A549 (cell line): ENCODE measurements around the gene MDC1. TPM values are rescaled to one million over a fixed set of nuclear protein-coding genes. Genes with fewer than 3 reads are reported as not detected.

Source experiments
- ATAC-seq, 2 experiments: fragments of 200-7000 bp in 1 of 2; fragments of >200 bp in 1 of 2; cut with Nextera tagmentation in 1 of 2; cut with Tn5 transposase in 1 of 2; 3 replicates each; pipeline versions ENCODE4 v1.8.0 to v1.9.1; 2018 to 2020; ENCODE audit warnings: mild to moderate bottlenecking in 1 of 2, moderate library complexity in 1 of 2
- CTCF ChIA-PET: fragments of 300-600 bp; sonication (Branson Sonifier 250); formaldehyde crosslinking; extraction: SDS; loops from one replicate; lab custom pipeline; 2021; ENCODE audit warnings: antibody characterized with exemption, inconsistent platforms; lab: Yijun Ruan, JAX
- POLR2A ChIA-PET: fragments of 350-600 bp; formaldehyde crosslinking; extraction: SDS; loops from one replicate; lab custom pipeline; 2021; ENCODE audit warnings: antibody characterized with exemption, inconsistent platforms; lab: Yijun Ruan, JAX
- DNase-seq, 2 experiments: peaks; one replicate each; pipeline versions ENCODE4 v3.0.0 to v3.0.0-alpha.2; 2011 to 2016; ENCODE audit warnings: low read depth in 1 of 2, low spot score in 1 of 2
- FAIRE-seq: peaks from 2 replicates; lab custom pipeline; 2011; peaks lifted over from hg19 to GRCh38; lab: Jason Lieb, UNC
- H3K27ac ChIP-seq, 2 experiments: fragments of >200 bp; sonication (Bioruptor Twin); formaldehyde crosslinking; 3 replicates each; pipeline ENCODE4 v1.5.1; 2016 to 2017
- H3K4me1 ChIP-seq: fragments of >200 bp; sonication (Bioruptor Twin); formaldehyde crosslinking; 3 replicates; pipeline ENCODE4 v1.6.1; 2016
- H3K4me2 ChIP-seq: fragments of >200 bp; sonication (Bioruptor Twin); formaldehyde crosslinking; 3 replicates; pipeline ENCODE4 v1.6.1; 2016
- H3K4me3 ChIP-seq: fragments of >200 bp; sonication (Bioruptor Twin); formaldehyde crosslinking; 3 replicates; pipeline ENCODE4 v1.5.1; 2016
- H3K9me3 ChIP-seq: fragments of >200 bp; sonication (Bioruptor Twin); formaldehyde crosslinking; 3 replicates; pipeline ENCODE4 v1.6.1; 2016
- ATOH8 ChIP-seq: fragments of 250-450 bp; sonication (Bioruptor Pico); IDR thresholded peaks from 2 replicates; pipeline ENCODE4 v1.5.0; 2020; ENCODE audit warnings: low read depth, mild to moderate bottlenecking, moderate library complexity
- CBX2 ChIP-seq: fragments of 200-600 bp; sonication (generic); IDR thresholded peaks from 2 replicates; pipeline ENCODE4 v1.6.1; 2016; ENCODE audit warnings: low read depth, mild to moderate bottlenecking, borderline replicate concordance
- CEBPB ChIP-seq, 2 experiments: fragments of >200 bp in 1 of 2; sonication (Bioruptor Twin) in 1 of 2; formaldehyde crosslinking in 1 of 2; IDR thresholded peaks; 2 replicates each; pipeline ENCODE4 v1.6.1; 2012 to 2016
- E2F6 ChIP-seq: IDR thresholded peaks from 2 replicates; pipeline ENCODE4 v1.6.1; 2012; ENCODE audit warnings: low read depth, borderline replicate concordance
- EHMT2 ChIP-seq: fragments of 200-600 bp; sonication (generic); IDR thresholded peaks from 2 replicates; pipeline ENCODE4 v1.6.1; 2016; ENCODE audit warnings: antibody characterized with exemption, low read depth, mild to moderate bottlenecking, moderate library complexity
- ELK1 ChIP-seq: fragments of 150-350 bp; IDR thresholded peaks from 2 replicates; pipeline ENCODE4 v1.6.1; 2014; ENCODE audit warnings: low read depth, mild to moderate bottlenecking, low read length
- EP300 ChIP-seq, 2 experiments: fragments of >200 bp; sonication (Bioruptor Twin); formaldehyde crosslinking; IDR thresholded peaks; 2 replicates in 1 of 2; 3 replicates in 1 of 2; pipeline ENCODE4 v1.6.1; 2016 to 2017
- FOSL2 ChIP-seq, 2 experiments: fragments of 450-650 bp in 1 of 2; fragments of >200 bp in 1 of 2; sonication (Bioruptor Twin) in 1 of 2; formaldehyde crosslinking; IDR thresholded peaks; 2 replicates each; pipeline versions ENCODE4 v1.5.0 to v1.6.1; 2016 to 2020; ENCODE audit warnings: mild to moderate bottlenecking in 1 of 2, moderate library complexity in 1 of 2
- HDAC2 ChIP-seq: fragments of 200-600 bp; sonication (generic); IDR thresholded peaks from 2 replicates; pipeline ENCODE4 v1.6.1; 2016
- HES2 ChIP-seq: fragments of >200 bp; sonication (Bioruptor Twin); formaldehyde crosslinking; IDR thresholded peaks from 2 replicates; pipeline ENCODE4 v1.6.1; 2016
- HEYL ChIP-seq: fragments of 250-450 bp; sonication (Bioruptor Pico); IDR thresholded peaks from 2 replicates; pipeline ENCODE4 v1.8.0; 2021; ENCODE audit warnings: mild to moderate bottlenecking, moderate library complexity
- HOXB13 ChIP-seq: fragments of 250-450 bp; sonication (Bioruptor Pico); IDR thresholded peaks from 2 replicates; pipeline ENCODE4 v1.5.0; 2020; ENCODE audit warnings: low read depth, mild to moderate bottlenecking, moderate library complexity
- JUN ChIP-seq, 2 experiments: fragments of >200 bp; sonication (Bioruptor Twin); formaldehyde crosslinking; IDR thresholded peaks; 2 replicates in 1 of 2; 3 replicates in 1 of 2; pipeline ENCODE4 v1.6.1; 2016 to 2017
- PHF8 ChIP-seq: fragments of 200-600 bp; sonication (generic); IDR thresholded peaks from 2 replicates; pipeline ENCODE4 v1.6.1; 2016; ENCODE audit warnings: low read depth, mild to moderate bottlenecking, antibody characterized with exemption, moderate library complexity, borderline replicate concordance
- RARB ChIP-seq: fragments of 250-450 bp; sonication (Bioruptor Pico); IDR thresholded peaks from 2 replicates; pipeline ENCODE4 v1.8.0; 2021; ENCODE audit warnings: mild to moderate bottlenecking, moderate library complexity
- REST ChIP-seq: fragments of 200-600 bp; sonication (generic); IDR thresholded peaks from 2 replicates; pipeline ENCODE4 v1.6.1; 2016; ENCODE audit warnings: antibody characterized with exemption, mild to moderate bottlenecking, moderate library complexity
- RNF2 ChIP-seq: fragments of 200-600 bp; sonication (generic); IDR thresholded peaks from 2 replicates; pipeline ENCODE4 v1.6.1; 2016; ENCODE audit warnings: low read depth, mild to moderate bottlenecking, antibody characterized with exemption, moderate library complexity, borderline replicate concordance
- SMC3 ChIP-seq: fragments of >200 bp; sonication (Bioruptor Twin); formaldehyde crosslinking; IDR thresholded peaks from 3 replicates; pipeline ENCODE4 v1.6.1; 2018; ENCODE audit warnings: inconsistent platforms
- TFCP2L1 ChIP-seq: fragments of 250-450 bp; sonication (Bioruptor Pico); IDR thresholded peaks from 2 replicates; pipeline ENCODE4 v1.5.0; 2021; ENCODE audit warnings: mild to moderate bottlenecking
- TP53 ChIP-seq: fragments of 250-450 bp; sonication (Bioruptor Pico); IDR thresholded peaks from 2 replicates; pipeline ENCODE4 v1.5.0; 2021; ENCODE audit warnings: mild to moderate bottlenecking, moderate library complexity
- ZNF302 ChIP-seq: fragments of 250-450 bp; sonication (Bioruptor Pico); IDR thresholded peaks from 2 replicates; pipeline ENCODE4 v1.9.0; 2021; ENCODE audit warnings: inconsistent platforms, mild to moderate bottlenecking, moderate library complexity
- WGBS: methylation state at CpG from one replicate; pipeline ENCODE4 v1.1.6; 2017; ENCODE audit errors: missing lambda C conversion rate; 5-methylcytosine and 5-hydroxymethylcytosine counted together
- polyA plus RNA-seq, 4 experiments: library from polyadenylated mRNA; depleted of rRNA in 3 of 4; stranded (reverse); fragments of >200 nt; fragmentation: RNase III in 1 of 4; extraction: RNeasy Plus Mini Kit Qiagen cat#74134 plus additional on column Dnase treatment in 1 of 4; gene quantifications; 2 replicates in 3 of 4; 3 replicates in 1 of 4; pipeline ENCODE4 v1.2.3, GENCODE V29; 2011 to 2017

MDC1 gene
- polyA plus RNA-seq, 2 of the 4 experiments (the other 2 are of a cell fraction) = 8.2 to 16.5 TPM

- WGBS = 65% methylated on average over 4 of the region's 4 CpGs
- Histone ChIP-seq H3K4me3 (no peak overlapping the region; the same call in 2 of the 3 replicates), H3K27ac (peak overlapping the region; percentile 83 to 99), H3K4me2 (peak overlapping the region; percentile 79), H3K9me3 (no peaks in the 10 kb centered on the region), H3K4me1 (peaks cover 54% of the 10 kb centered on the region)
- ChIA-PET CTCF (interaction anchor here (1.6 to 17.1 kb wide), 3 partner anchors 9 to 195 kb away, joined by 4 to 539 read pairs (median 11); partner anchors contain the start of genes DHX16, MDC1 and TUBB), POLR2A (interaction anchor here (1.0 kb wide), 2 partner anchors 25 to 40 kb away, joined by 3 read pairs; no protein-coding TSS in a partner anchor)
- no peak for TF ChIP-seq HOXB13 (CRISPR knock-in tag)
- no peak for TF ChIP-seq SMC3
- TF ChIP-seq RARB (CRISPR knock-in tag) = no peak
- no peak for TF ChIP-seq CBX2
- TF ChIP-seq HEYL = no peak
- TF ChIP-seq FOSL2 (IDR thresholded peaks at IDR 0.05) = no peak
- TF ChIP-seq FOSL2 (CRISPR knock-in tag; IDR thresholded peaks at IDR 0.05) = no peak
- TF ChIP-seq ELK1 = no peak
- no peak for TF ChIP-seq TP53
- TF ChIP-seq RNF2 = no peak
- TF ChIP-seq E2F6 = no peak
- no peak for TF ChIP-seq REST
- TF ChIP-seq EP300 (IDR thresholded peaks at IDR 0.05) = no peak
- FAIRE-seq (no peak), ATAC-seq (no peak), DNase-seq (no peak)
Measured at GRCh38 chr6:30681766-30682142, 35.3 kb downstream of the MDC1 start.

- DNase-seq (no peak), FAIRE-seq (no peak), ATAC-seq (no peak)
- H3K4me3 ChIP-seq = 0 out of 3 replicates have a peak overlapping the region, but pooled peaks have one; percentile 19
- H3K4me1 ChIP-seq = peaks cover 44% of the 10 kb centered on the region
- peak overlapping the region; percentile 67 for H3K4me2 ChIP-seq
- peak overlapping the region; percentile 59 to 87 for H3K27ac ChIP-seq
- POLR2A ChIA-PET = interaction anchor here (0.7 to 1.6 kb wide), 5 partner anchors 37 to 68 kb away, joined by 4 to 12 read pairs (median 5); partner anchors contain the start of genes FLOT1, MDC1 and TUBB
- no peak for TF ChIP-seq RNF2
- no peak for TF ChIP-seq ATOH8
- no peak for TF ChIP-seq PHF8
- no peak for TF ChIP-seq HES2
- TF ChIP-seq CEBPB (IDR thresholded peaks at IDR 0.05) = no peak
- no peak for TF ChIP-seq TFCP2L1 (CRISPR knock-in tag)
- TF ChIP-seq E2F6 = no peak
- no peak for TF ChIP-seq EHMT2
- TF ChIP-seq JUN (IDR thresholded peaks at IDR 0.05) = no peak
- TF ChIP-seq ZNF302 (CRISPR knock-in tag) = no peak
- TF ChIP-seq HDAC2 = no peak
- TF ChIP-seq TP53 = no peak
- no peaks in the 10 kb centered on the region for H3K9me3 ChIP-seq
- 80% methylated on average over 7 of the region's 7 CpGs for WGBS
- CTCF ChIA-PET = interaction anchor here (0.7 to 17.1 kb wide), 15 partner anchors 10 to 400 kb away, joined by 3 to 539 read pairs (median 7); partner anchors contain the start of genes FLOT1, MDC1, NRM and TUBB
Measured at GRCh38 chr6:30679765-30680535, 37.1 kb downstream of the MDC1 start.
